ENCODE measurements around the gene ATL1.

ATL1 gene

DNA sequence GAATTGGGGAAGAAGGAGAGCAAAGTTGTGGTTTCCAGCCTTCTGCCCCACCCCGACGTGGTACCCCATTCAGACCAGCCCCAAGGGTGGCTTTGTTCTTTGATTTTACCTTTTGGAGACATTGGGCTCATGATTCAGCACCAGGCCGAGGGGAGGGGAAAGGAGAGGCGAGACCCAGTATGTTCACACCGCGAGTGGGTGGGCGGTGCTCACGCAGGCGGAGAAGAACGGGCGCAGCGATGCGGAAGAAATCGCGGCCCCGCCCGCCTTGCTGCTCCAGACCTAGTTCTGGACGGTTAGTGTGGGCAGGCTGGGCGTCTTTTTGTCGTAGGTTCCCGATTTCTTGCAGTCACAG lies 963 bp downstream of the ATL1 start:
- Mint-ChIP-seq H3K36me3 (ENCODE audit: low read depth) (no peaks in the 10 kb centered on the region), H3K9me3 (no peaks in the 10 kb centered on the region), H3K27me3 (ENCODE audit: low read depth, poor library complexity) (peaks cover 59% of the 10 kb centered on the region), H3K4me3 (peak overlapping the region; percentile 90), H3K4me1 (peaks cover 22% of the 10 kb centered on the region), H3K27ac (no peak overlapping the region)
- TF ChIP-seq, protein P1, sequence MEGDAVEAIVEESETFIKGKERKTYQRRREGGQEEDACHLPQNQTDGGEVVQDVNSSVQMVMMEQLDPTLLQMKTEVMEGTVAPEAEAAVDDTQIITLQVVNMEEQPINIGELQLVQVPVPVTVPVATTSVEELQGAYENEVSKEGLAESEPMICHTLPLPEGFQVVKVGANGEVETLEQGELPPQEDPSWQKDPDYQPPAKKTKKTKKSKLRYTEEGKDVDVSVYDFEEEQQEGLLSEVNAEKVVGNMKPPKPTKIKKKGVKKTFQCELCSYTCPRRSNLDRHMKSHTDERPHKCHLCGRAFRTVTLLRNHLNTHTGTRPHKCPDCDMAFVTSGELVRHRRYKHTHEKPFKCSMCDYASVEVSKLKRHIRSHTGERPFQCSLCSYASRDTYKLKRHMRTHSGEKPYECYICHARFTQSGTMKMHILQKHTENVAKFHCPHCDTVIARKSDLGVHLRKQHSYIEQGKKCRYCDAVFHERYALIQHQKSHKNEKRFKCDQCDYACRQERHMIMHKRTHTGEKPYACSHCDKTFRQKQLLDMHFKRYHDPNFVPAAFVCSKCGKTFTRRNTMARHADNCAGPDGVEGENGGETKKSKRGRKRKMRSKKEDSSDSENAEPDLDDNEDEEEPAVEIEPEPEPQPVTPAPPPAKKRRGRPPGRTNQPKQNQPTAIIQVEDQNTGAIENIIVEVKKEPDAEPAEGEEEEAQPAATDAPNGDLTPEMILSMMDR (IDR thresholded peaks at IDR 0.05) = no peak
- DNase-seq = peak; percentile 70

DNA sequence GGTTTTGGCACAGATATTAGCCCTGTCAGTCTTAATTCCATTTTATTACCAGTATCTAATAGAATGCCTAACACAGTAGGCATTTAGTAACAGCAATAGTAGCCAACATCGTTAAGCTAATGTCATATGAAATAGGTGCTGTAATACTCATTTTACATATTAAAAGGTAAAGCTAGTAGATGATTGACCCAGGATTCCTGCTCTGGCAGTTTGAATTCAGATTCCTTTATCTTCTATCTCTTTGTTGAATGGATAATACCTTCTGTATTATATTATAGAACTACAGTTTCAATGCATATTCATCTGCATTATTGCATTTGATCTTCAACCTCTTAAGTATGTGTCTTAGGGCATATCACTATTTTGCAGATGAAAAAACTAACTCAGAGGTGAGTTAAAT lies 2.9 kb downstream of the ATL1 start:
- Mint-ChIP-seq H3K4me3 (no peak overlapping the region), H3K27ac (no peak overlapping the region), H3K9me3 (no peaks in the 10 kb centered on the region), H3K27me3 (ENCODE audit: low read depth, poor library complexity) (peaks cover 46% of the 10 kb centered on the region), H3K36me3 (ENCODE audit: low read depth) (no peaks in the 10 kb centered on the region), H3K4me1 (peaks cover 22% of the 10 kb centered on the region)
- TF ChIP-seq, protein P1 (IDR thresholded peaks at IDR 0.05) = no peak
- no peak for DNase-seq

DNA sequence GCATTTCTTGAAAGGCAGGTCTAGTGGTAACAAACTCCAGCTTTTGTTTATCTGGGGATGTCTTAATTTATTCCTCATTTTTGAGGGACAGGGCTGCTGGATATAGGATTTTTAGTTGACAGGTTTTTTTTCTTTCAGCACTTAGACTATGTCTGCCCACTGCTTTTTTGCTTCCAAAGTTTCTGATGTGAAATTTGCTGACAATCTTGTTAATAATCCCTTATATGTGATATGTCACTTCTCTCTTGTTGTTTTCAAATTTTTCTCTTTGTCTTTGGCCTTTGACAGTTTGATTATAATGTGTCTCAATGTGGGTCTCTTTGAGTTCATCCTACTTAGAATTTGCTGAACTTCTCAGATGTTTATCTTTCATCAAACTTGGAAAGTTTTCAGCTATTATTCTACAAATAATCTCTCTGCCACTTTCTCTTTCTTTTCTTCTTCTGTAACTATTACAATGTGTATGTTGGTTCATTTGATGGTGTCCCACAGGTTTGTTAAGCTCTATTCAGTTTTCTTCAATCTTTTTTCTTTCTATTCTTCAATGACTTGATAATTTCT lies 9.8 kb downstream of the ATL1 start:
- H3K36me3 Mint-ChIP-seq (ENCODE audit: low read depth) = peaks cover 15% of the 10 kb centered on the region
- no peaks in the 10 kb centered on the region for H3K4me1 Mint-ChIP-seq

DNA sequence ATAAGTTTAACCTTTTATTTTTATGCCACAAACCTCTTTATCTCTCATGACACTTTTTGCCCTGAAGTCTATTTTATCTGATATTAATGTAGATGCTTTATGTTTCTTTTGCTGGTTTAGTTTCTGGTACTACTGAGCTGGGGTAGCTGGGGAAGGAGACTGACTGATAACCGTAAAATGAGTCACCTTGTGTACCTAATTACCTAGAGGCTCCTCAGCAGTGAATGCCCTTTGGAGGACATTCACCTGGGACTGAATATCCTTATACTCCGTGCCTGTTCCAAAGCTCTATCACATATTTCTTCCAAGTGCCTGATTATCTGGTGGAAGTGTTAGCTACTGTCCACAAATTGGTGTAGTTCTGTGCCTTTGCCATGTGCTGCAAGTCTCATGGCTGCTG lies 13.9 kb downstream of the ATL1 start:
- H3K4me3 Mint-ChIP-seq = no peak overlapping the region
- H3K9me3 Mint-ChIP-seq = peaks cover 19% of the 10 kb centered on the region
- H3K27ac Mint-ChIP-seq = no peak overlapping the region
- TF ChIP-seq, protein P1 (IDR thresholded peaks at IDR 0.05) = no peak
- peaks cover 15% of the 10 kb centered on the region for H3K36me3 Mint-ChIP-seq (ENCODE audit: low read depth)
- H3K27me3 Mint-ChIP-seq (ENCODE audit: low read depth, poor library complexity) = peaks cover 4% of the 10 kb centered on the region
- H3K4me1 Mint-ChIP-seq = no peaks in the 10 kb centered on the region
- DNase-seq = no peak

More for the DNA sequence above, 9.8 kb downstream of the ATL1 start:
- no peak overlapping the region for H3K27ac Mint-ChIP-seq
- H3K9me3 Mint-ChIP-seq = peaks cover 24% of the 10 kb centered on the region
- H3K27me3 Mint-ChIP-seq (ENCODE audit: low read depth, poor library complexity) = no peaks in the 10 kb centered on the region
- no peak overlapping the region for H3K4me3 Mint-ChIP-seq
- DNase-seq = no peak
- TF ChIP-seq, protein P1 (IDR thresholded peaks at IDR 0.05) = no peak

DNA sequence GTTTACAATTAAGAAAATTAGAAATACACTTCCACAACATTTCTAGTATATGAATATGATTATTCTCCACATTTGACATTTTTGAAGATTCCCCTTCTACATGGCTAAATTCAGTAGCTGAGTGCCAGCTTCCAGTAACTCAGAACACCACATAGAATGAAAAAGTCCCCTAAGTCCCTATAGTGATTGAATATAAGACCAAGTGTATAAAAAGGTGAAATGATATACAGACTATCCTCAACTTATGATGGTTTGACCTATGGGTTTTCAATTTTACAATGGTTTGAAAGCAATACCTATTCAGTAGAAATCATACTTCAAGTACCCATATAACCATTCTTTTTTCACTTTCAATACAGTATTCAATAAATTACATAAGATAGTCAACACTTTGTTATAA lies 15.8 kb downstream of the ATL1 start:
- no peak overlapping the region for H3K27ac Mint-ChIP-seq
- no peak for DNase-seq
- no peak overlapping the region for H3K4me3 Mint-ChIP-seq
- TF ChIP-seq, protein P1 (IDR thresholded peaks at IDR 0.05) = no peak
- peaks cover 3% of the 10 kb centered on the region for H3K36me3 Mint-ChIP-seq (ENCODE audit: low read depth)
- H3K27me3 Mint-ChIP-seq (ENCODE audit: low read depth, poor library complexity) = peaks cover 4% of the 10 kb centered on the region
- H3K9me3 Mint-ChIP-seq = peaks cover 3% of the 10 kb centered on the region
- no peaks in the 10 kb centered on the region for H3K4me1 Mint-ChIP-seq

DNA sequence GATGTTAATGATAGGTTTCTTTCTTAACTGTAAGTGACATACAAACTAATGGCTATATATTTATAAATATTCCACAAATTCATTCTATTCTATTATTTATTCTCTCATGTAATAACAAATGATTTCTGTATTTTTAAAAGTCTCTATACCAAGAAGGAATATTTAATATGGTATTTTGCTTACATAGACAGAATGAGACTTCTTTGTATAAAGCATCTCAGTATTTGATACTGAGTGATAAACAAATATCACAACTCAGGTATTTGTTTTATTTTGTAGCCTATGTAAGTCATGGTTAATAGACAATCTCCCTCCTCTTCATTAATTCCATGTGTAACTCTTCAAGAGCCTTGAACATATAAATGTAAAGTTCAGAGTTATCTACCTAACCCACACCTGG lies 18.0 kb downstream of the ATL1 start:
- H3K27ac Mint-ChIP-seq = no peak overlapping the region
- H3K4me3 Mint-ChIP-seq = no peak overlapping the region
- no peaks in the 10 kb centered on the region for H3K9me3 Mint-ChIP-seq
- TF ChIP-seq, protein P1 (IDR thresholded peaks at IDR 0.05) = no peak
- no peak for DNase-seq
- H3K36me3 Mint-ChIP-seq (ENCODE audit: low read depth) = no peaks in the 10 kb centered on the region
- no peaks in the 10 kb centered on the region for H3K4me1 Mint-ChIP-seq
- peaks cover 4% of the 10 kb centered on the region for H3K27me3 Mint-ChIP-seq (ENCODE audit: low read depth, poor library complexity)

Data from nephron progenitor cell (in vitro differentiated cells).